ENCODE results near the gene C10orf105.

C10orf105 gene

GRCh38 chr10:71687480-71687879 is 32.1 kb downstream of the C10orf105 start:
- H3K4me3 ChIP-seq (ENCODE audit: low read length), result no peak overlapping the region
- no peaks in the 10 kb centered on the region for H3K9me3 ChIP-seq (ENCODE audit: insufficient read depth, low read depth, low read length)
- H3K4me1 ChIP-seq (ENCODE audit: insufficient read depth, low read length), result peaks cover 7% of the 10 kb centered on the region; the same call in 1 of the 2 replicates
- no peaks in the 10 kb centered on the region for H3K27me3 ChIP-seq (ENCODE audit: insufficient read depth, low read length)
- H3K27ac ChIP-seq (ENCODE audit: low read length), result no peak overlapping the region
- no peaks in the 10 kb centered on the region for H3K36me3 ChIP-seq (ENCODE audit: insufficient read depth, low read depth, low read length)
- H3K9ac ChIP-seq (ENCODE audit: low read depth, low read length), result no peak overlapping the region

- no peaks in the 10 kb centered on the region for H3K9me3 ChIP-seq (ENCODE audit: insufficient read depth, low read depth, low read length)
- no peak overlapping the region for H3K9ac ChIP-seq (ENCODE audit: low read depth, low read length)
- no peaks in the 10 kb centered on the region for H3K36me3 ChIP-seq (ENCODE audit: insufficient read depth, low read depth, low read length)
- H3K27ac ChIP-seq (ENCODE audit: low read length), result no peak overlapping the region
- H3K4me1 ChIP-seq (ENCODE audit: insufficient read depth, low read length), result peaks cover 7% of the 10 kb centered on the region; the same call in 1 of the 2 replicates
- H3K27me3 ChIP-seq (ENCODE audit: insufficient read depth, low read length), result no peaks in the 10 kb centered on the region
- H3K4me3 ChIP-seq (ENCODE audit: low read length), result no peak overlapping the region
Observed at GRCh38 chr10:71687077-71687476, 32.5 kb downstream of the C10orf105 start.

GRCh38 chr10:71685554-71686232 is 33.9 kb downstream of the C10orf105 start:
- Histone ChIP-seq H3K27me3 (ENCODE audit: insufficient read depth, low read length) (no peaks in the 10 kb centered on the region), H3K9ac (ENCODE audit: low read depth, low read length) (no peak overlapping the region), H3K36me3 (ENCODE audit: insufficient read depth, low read depth, low read length) (no peaks in the 10 kb centered on the region), H3K27ac (ENCODE audit: low read length) (no peak overlapping the region), H3K9me3 (ENCODE audit: insufficient read depth, low read depth, low read length) (no peaks in the 10 kb centered on the region), H3K4me1 (ENCODE audit: insufficient read depth, low read length) (peaks cover 7% of the 10 kb centered on the region; the same call in 1 of the 2 replicates), H3K4me3 (ENCODE audit: low read length) (no peak overlapping the region)

DNA sequence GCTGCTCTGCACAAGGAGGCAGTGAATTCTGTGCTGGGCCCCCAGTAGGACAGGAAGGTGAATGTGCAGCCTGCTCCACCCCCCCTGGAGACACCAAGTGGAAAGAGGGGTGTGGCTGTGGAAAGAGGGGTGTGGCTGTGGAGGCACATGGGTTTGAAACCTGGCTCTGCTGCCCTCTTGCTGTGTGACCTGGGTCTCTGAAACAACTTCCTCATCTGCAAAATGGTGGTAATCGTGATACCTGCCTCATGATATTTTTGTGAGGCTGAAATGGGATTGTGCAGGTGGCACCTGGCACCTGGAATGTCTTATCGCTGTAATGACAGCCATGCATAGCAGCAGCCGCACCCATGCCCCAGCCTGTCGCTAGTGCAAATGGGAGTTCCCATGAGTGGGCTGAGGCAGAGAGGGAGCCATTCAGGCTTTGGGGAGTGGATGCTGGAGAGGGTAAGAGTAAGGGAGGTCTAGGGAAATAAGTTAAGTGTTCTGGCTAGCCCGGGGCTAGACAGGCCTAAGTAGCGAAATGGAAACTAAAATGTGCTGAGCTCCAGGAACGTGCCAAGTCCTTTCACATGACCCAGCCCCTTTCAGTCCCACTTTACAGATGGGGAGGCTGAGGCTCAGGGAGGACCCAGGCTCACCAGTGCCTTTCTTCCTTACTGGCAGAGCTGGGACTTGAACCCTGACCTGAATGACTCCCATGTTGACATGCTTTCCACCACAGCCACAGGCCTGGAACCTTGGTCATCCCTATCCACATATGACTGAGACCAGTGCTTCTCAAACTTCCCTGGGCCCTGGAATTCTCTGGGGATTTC is 35.0 kb downstream of the C10orf105 start:
- no peaks in the 10 kb centered on the region for H3K9me3 ChIP-seq (ENCODE audit: insufficient read depth, low read depth, low read length)
- no peak overlapping the region for H3K4me3 ChIP-seq (ENCODE audit: low read length)
- no peak overlapping the region for H3K9ac ChIP-seq (ENCODE audit: low read depth, low read length)
- peaks cover 7% of the 10 kb centered on the region; the same call in 1 of the 2 replicates for H3K4me1 ChIP-seq (ENCODE audit: insufficient read depth, low read length)
- no peak overlapping the region for H3K27ac ChIP-seq (ENCODE audit: low read length)
- no peaks in the 10 kb centered on the region for H3K27me3 ChIP-seq (ENCODE audit: insufficient read depth, low read length)
- H3K36me3 ChIP-seq (ENCODE audit: insufficient read depth, low read depth, low read length), result no peaks in the 10 kb centered on the region

GRCh38 chr10:71683301-71683700 is 36.3 kb downstream of the C10orf105 start:
- H3K9me3 ChIP-seq (ENCODE audit: insufficient read depth, low read depth, low read length), result no peaks in the 10 kb centered on the region
- H3K4me1 ChIP-seq (ENCODE audit: insufficient read depth, low read length), result peaks cover 7% of the 10 kb centered on the region; the same call in 1 of the 2 replicates
- H3K27ac ChIP-seq (ENCODE audit: low read length), result no peak overlapping the region
- no peaks in the 10 kb centered on the region for H3K36me3 ChIP-seq (ENCODE audit: insufficient read depth, low read depth, low read length)
- H3K9ac ChIP-seq (ENCODE audit: low read depth, low read length), result no peak overlapping the region
- no peak overlapping the region for H3K4me3 ChIP-seq (ENCODE audit: low read length)
- H3K27me3 ChIP-seq (ENCODE audit: insufficient read depth, low read length), result no peaks in the 10 kb centered on the region

GRCh38 chr10:71681977-71682376 is 37.6 kb downstream of the C10orf105 start:
- Histone ChIP-seq H3K27ac (ENCODE audit: low read length) (no peak overlapping the region), H3K36me3 (ENCODE audit: insufficient read depth, low read depth, low read length) (no peaks in the 10 kb centered on the region), H3K4me1 (ENCODE audit: insufficient read depth, low read length) (peaks cover 7% of the 10 kb centered on the region; the same call in 1 of the 2 replicates), H3K27me3 (ENCODE audit: insufficient read depth, low read length) (no peaks in the 10 kb centered on the region), H3K4me3 (ENCODE audit: low read length) (no peak overlapping the region), H3K9me3 (ENCODE audit: insufficient read depth, low read depth, low read length) (no peaks in the 10 kb centered on the region), H3K9ac (ENCODE audit: low read depth, low read length) (no peak overlapping the region)

GRCh38 chr10:71679425-71679824 is 40.2 kb downstream of the C10orf105 start:
- no peaks in the 10 kb centered on the region for H3K27me3 ChIP-seq (ENCODE audit: insufficient read depth, low read length)

DNA sequence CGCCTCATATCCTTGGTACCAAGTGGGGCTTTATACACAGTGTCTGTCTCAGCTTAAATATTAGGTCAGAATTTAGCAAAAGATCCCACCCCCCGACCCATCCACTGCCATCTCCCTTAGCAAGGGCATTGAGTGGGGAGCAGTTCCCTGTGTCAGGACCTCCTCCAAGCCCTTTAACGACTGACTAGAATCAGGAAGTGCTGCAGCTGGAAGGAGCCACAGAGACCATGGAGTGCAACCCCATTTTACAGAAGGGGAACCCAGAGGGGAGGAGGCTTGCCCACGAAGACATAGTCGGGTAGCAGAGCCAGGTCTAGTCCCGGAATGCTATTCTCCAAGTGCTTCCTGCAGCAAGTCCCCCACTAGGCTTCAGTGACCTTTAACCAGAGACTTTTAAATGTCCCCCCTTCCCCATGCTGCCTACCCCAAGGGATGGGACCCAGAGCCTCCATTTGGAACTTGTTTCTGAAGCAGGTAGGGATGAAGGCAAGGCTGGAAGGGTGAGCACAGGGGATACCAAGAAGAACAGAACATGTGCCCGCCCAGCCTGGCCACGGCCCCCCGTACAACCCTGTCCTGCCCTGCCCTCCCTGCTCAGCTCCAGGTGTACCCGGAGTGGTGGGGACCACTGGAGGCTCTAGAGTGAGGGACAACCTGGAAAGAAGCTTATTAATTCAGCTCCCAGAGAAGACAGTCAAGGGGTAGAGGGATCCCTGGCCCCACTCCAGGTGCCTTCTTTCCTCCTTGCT is 41.3 kb downstream of the C10orf105 start:
- no peak overlapping the region for H3K27ac ChIP-seq (ENCODE audit: low read length)
- H3K4me3 ChIP-seq (ENCODE audit: low read length), result no peak overlapping the region
- no peak overlapping the region for H3K9ac ChIP-seq (ENCODE audit: low read depth, low read length)
- no peaks in the 10 kb centered on the region for H3K9me3 ChIP-seq (ENCODE audit: insufficient read depth, low read depth, low read length)
- H3K27me3 ChIP-seq (ENCODE audit: insufficient read depth, low read length), result no peaks in the 10 kb centered on the region
- no peaks in the 10 kb centered on the region for H3K36me3 ChIP-seq (ENCODE audit: insufficient read depth, low read depth, low read length)
- no peaks in the 10 kb centered on the region for H3K4me1 ChIP-seq (ENCODE audit: insufficient read depth, low read length)

More at GRCh38 chr10:71679425-71679824, 40.2 kb downstream of the C10orf105 start:
- no peaks in the 10 kb centered on the region for H3K36me3 ChIP-seq (ENCODE audit: insufficient read depth, low read depth, low read length)
- H3K27ac ChIP-seq (ENCODE audit: low read length), result no peak overlapping the region
- no peaks in the 10 kb centered on the region for H3K9me3 ChIP-seq (ENCODE audit: insufficient read depth, low read depth, low read length)
- no peaks in the 10 kb centered on the region for H3K4me1 ChIP-seq (ENCODE audit: insufficient read depth, low read length)
- no peak overlapping the region for H3K9ac ChIP-seq (ENCODE audit: low read depth, low read length)
- no peak overlapping the region for H3K4me3 ChIP-seq (ENCODE audit: low read length)

DNA sequence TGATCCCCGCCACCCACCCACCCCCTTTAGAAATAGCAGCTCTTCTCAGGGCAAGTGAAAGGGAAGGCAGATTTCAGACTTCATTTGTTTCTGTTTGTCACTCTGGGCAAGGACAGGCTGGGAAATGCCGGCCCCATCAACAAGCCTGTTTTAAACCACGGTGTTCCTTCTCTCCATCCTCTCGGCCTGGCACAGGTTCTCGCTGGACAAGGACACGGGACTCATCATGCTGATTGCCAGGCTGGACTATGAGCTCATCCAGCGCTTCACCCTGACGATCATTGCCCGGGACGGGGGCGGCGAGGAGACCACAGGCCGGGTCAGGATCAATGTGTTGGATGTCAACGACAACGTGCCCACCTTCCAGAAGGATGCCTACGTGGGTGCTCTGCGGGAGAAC is 42.3 kb downstream of the C10orf105 start:
- Histone ChIP-seq H3K4me3 (ENCODE audit: low read length) (no peak overlapping the region), H3K4me1 (ENCODE audit: insufficient read depth, low read length) (no peaks in the 10 kb centered on the region), H3K27me3 (ENCODE audit: insufficient read depth, low read length) (no peaks in the 10 kb centered on the region), H3K9ac (ENCODE audit: low read depth, low read length) (no peak overlapping the region), H3K9me3 (ENCODE audit: insufficient read depth, low read depth, low read length) (no peaks in the 10 kb centered on the region), H3K27ac (ENCODE audit: low read length) (no peak overlapping the region), H3K36me3 (ENCODE audit: insufficient read depth, low read depth, low read length) (no peaks in the 10 kb centered on the region)

- H3K4me3 ChIP-seq (ENCODE audit: low read length), result no peak overlapping the region
- H3K27me3 ChIP-seq (ENCODE audit: insufficient read depth, low read length), result no peaks in the 10 kb centered on the region
- no peaks in the 10 kb centered on the region for H3K4me1 ChIP-seq (ENCODE audit: insufficient read depth, low read length)
- no peak overlapping the region for H3K27ac ChIP-seq (ENCODE audit: low read length)
- no peaks in the 10 kb centered on the region for H3K36me3 ChIP-seq (ENCODE audit: insufficient read depth, low read depth, low read length)
- no peaks in the 10 kb centered on the region for H3K9me3 ChIP-seq (ENCODE audit: insufficient read depth, low read depth, low read length)
- H3K9ac ChIP-seq (ENCODE audit: low read depth, low read length), result no peak overlapping the region
Observed at GRCh38 chr10:71675295-71675970, 44.1 kb downstream of the C10orf105 start.
